Measurements from ENCODE around the gene FIS1.
"Not testable (repeated sequence)": the region's sequence is repeated elsewhere in the genome, so short reads cannot be mapped to it uniquely, and the experiment has no call there.

The FIS1 gene

DNA sequence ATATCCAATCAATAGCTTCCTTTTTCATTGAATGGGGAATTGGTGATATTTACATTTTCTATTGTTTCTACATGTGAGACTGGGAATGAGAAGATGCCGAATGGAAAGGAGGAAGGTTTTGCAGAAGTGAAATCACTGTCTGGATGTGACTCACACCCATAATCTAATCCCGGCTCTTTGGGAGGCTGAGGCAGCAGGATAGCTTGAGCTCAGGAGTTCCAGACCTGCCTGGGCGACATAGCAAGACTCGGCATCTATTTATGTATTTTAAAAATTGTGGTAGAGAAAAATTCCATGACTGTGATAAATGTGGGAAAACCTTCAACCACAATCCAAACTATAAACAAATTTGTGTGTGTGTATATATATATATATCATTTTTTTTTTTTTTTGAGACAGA lies 10.9 kb upstream of the FIS1 start:
- no peak for DNase-seq

DNA sequence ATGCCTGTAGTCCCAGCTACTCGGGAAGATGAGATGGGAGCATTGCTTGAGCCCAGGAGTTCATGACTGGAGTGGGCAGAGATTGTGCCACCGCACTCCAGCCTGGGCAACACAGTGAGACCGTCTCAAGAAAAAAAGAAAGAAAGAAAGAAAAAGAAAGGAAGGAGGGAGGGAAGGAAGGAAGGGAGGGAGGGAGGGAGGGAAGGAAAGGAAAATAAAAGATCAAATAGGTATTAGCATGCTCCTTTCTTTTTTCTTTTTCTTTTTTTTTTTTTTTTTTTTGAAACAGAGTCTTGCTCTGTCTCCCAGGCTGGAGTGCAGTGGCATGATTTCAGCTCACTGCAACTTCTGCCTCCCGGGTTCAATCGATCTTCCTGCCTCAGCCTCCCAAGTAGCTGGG lies 8.3 kb upstream of the FIS1 start:
- DNase-seq, result not testable (repeated sequence)

DNA sequence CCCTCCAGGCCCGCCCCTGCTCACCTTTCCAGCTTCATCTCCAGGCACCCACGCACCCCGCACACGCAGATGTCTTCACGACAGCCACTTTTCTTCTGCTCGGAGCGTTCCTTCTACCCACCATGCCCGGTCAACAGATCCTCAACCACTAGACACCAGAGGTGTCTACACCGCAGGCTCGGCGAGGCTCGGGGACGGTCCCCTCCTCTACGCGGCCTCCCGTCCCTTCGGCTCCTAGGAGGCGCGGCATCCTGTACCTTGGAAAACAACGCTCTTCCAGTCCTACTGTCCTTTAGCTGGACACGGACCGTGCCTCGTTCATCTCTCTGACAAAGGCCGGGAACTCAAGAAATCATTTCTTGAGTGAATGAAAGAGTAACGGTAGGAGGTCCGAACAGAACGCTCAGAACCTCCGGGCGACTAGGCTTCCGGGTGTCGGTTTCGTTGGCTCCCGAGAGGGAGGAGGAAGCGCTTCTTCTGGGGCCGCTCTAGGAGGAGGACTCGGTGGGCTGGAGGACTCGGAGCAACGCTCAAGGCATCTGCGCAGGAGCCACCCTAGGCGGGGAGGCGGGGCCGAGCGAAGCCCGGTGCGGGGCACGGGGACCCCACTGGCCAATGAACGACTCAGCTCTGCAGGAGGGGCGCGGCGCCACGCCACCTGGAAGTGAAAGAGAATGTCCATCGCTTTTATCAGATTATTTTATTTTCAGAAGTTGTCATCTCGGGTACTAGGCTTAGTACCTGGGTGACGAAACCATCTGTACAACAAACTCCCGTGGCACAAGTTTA lies 7.2 kb upstream of the FIS1 start:
- peak; percentile 96 for DNase-seq

- DNase-seq, result no peak
Observed at GRCh38 chr7:101250324-101250723, 5.4 kb upstream of the FIS1 start.

DNA sequence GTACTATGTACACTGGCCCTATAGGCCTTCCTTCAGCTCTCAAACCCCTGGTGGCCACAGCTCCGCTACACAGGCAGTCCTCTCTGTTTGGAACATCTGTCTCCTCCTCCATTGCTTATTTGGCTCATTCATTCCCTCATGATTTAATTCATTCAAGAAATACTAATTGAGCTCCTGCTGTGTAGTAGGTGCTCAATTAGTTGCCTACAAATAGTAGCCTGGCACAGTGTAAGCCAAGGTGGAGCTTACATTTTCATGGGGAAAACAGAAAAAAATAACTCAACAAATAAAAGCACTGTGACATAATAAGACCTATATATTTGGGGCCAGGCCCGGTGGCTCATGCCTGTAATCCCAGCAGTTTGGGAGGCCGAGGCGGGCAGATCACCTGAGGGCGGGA lies 3.4 kb upstream of the FIS1 start:
- DNase-seq, result no peak

DNA sequence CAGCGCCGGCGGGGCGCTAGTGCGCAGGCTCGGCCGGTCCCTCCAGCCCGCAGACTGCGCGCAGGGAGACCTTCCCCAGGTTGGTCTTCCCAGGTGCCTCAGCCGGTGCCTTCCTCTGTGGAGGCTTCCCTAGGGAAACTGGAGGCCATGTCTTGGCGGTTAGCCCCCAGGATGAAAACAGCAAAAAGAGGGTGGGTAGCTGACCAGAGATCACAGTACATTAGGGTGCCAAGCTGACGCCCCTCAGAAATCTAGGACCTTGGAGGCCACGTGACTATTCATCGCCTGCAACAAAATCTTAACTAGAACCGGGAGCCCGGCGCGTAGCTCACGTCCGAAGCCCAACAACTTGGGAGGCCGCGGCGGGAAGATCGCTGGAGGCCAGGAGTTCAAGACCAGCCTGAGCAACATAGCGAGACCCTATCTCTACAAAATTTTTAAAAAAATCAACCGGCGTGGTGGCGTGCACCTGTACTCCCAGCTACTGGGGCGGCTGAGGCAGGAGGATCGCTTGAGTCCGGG lies 327 bp upstream of the FIS1 start:
- DNase-seq, result no peak

GRCh38 chr7:101243646-101244374 lies 1.1 kb downstream of the FIS1 start:
- no peak for DNase-seq

DNA sequence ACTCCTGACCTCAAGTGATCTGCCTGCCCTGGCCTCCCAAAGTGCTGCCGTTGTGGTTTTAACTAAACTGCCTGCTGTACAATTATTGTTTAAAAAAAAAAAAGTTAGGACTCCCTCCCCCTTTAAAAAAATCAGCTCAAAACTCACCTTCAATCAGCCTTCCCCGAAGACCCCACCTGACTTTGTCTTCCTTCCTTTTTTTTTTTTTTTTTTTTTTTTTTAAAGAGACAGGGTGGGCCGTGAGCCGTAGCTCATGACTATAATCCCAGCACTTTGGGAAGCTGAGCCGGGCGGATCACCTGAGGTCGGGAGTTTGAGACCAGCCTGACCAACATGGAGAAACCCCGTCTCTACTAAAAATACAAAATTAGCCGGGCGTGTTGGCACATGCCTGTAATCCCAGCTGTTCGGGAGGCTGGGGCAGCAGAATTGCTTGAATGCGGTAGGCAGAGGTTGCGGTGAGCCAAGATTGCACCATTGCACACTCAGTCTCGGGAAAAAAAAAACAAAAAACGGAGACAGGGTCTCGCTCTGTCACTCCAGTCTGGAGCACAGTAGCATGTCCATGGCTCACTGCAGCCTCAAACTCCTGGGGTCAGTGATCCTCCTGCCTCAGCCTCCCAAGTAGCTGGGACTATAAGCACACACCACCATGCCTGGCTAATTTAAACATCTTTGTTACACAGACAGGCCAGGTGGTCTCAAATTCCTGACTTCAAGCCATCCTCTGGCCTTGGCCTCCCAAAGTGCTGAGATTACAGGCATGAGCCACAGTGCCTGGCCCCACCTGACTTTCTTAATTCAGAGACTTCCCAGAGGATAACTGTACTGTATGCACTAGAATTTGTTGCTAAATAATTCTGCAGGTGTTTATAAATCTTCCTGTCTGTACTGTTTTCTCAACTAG lies 3.2 kb downstream of the FIS1 start:
- DNase-seq, result no peak

- no peak for DNase-seq
Observed at GRCh38 chr7:101241015-101241363, 3.9 kb downstream of the FIS1 start.

DNA sequence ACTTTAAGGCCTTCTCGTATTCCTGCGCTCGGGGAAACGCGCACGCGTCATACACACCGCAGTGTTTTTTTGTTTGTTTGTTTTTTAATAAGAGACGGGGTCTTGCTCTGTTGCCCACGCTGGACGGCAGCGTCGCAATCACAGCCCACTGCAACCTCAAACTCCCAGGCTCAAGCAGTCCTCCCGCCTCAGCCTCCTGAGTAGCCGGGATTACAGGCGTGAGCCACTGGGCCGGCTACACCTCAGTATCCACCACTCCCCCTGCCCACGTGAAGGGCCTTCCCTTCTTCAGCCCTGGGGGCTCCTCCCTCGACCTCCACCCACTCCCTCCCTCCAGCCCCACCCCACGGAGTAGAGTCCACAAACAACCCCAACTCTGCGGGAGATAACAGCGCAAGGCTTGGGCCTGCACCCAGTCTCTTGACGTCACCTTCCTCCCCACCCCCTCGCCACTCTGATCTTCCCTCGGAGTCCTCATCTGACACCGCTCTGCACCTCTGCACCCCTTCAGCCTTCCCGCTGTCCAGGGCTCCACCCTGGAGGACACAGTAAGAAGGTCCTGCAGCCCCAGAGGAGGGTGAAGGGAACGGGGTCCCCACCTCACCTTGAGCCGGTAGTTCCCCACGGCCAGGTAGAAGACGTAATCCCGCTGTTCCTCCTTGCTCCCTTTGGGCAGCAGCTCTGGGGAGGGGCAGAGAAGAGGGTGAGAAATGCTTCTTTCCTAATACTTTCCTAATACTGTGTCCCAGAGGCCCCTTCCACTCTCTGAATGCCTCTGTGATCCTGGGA lies 4.5 kb downstream of the FIS1 start:
- DNase-seq, result no peak

DNA sequence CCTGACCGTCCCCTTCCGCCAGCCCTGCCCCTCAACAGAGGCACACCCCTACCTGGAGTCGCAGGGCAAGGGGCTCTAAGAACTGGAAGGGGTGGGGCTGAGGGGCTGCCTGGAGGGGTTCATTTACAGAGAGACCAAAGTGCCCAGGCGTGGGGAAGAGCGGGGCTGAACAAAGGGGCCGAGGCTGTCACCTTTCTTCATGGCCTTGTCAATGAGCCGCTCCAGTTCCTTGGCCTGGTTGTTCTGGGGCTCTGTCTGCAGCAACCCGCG lies 5.0 kb downstream of the FIS1 start:
- DNase-seq, result no peak

DNA sequence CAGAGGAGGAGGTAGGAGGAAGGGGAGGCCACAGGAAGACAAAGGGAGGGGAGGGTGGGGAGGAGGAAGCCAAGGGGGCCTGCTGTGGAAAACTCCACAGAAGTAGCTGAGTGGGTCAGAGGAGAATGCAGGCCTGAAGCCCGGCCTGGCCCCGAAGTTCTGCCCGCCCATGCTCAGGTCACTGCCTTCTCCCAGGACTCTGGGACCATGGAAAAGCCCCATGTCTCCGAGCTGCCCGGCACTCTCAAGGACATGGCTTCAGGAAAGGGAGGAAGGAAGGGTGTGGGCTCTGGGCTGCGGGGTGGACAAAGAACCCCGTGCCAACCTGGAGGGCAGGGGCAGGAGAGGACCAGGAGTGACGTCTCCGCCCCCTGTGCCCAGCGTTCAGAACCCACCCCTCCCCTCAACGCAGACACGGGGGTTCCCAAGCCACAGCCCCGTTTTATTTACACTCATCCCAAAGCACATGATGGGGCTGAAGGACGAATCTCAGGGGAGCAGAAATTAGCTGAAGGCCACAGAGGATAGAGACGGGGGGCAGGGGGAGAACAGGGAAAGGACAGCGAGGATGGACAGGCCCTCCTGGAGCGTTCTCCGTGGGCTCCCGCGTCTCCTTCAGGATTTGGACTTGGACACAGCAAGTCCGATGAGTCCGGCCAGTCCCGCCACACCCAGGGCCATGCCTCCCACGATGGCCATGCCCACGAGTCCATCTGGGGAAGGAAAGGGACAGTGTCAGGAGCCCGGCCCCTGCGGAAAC lies 5.5 kb downstream of the FIS1 start:
- no peak for DNase-seq

DNA sequence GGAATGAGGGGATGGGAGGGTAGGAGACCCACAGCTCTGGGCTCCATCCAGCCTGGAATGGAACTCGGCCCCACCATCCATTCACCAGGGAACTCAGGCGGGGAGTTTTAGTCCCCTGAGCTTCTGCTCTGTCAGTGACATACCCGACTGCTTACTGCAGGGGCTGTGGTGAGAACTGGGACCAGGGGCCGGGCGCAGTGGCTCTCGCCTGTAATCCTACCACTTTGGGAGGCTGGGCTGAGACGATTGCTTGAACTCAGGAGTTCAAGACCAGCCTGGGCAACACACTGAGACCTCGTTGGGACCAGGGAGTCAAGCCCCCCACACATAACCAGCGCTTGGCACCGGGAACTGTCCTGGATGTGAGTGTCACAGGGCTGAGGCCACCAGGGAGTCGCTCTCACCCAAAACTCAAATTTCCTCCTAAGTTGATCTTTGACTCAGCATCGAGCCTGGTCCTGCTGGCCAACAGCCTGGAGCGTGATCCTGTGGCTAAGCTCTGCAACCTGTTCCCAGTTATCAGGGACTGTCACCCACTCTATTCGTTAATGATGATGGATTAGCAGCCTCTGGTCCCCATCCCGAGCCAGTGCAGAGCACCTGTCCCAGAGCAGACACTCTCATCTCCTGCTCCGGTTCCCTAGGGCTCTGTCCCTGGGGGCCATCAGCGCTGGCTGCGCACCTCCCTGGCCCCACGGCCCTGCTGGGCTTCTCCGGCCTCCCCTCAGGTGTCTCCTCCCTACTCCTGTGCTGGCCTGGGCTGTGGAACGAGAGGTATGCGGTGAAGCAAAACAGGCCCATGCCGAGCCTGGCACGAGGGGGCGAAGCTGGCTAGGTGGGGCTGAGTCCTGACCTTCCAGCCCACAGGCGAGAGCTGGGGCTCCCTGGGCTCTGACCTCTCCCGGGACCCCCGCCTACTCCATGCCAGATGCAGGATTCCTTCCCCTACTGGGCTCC lies 6.4 kb downstream of the FIS1 start:
- DNase-seq, result no peak

DNA sequence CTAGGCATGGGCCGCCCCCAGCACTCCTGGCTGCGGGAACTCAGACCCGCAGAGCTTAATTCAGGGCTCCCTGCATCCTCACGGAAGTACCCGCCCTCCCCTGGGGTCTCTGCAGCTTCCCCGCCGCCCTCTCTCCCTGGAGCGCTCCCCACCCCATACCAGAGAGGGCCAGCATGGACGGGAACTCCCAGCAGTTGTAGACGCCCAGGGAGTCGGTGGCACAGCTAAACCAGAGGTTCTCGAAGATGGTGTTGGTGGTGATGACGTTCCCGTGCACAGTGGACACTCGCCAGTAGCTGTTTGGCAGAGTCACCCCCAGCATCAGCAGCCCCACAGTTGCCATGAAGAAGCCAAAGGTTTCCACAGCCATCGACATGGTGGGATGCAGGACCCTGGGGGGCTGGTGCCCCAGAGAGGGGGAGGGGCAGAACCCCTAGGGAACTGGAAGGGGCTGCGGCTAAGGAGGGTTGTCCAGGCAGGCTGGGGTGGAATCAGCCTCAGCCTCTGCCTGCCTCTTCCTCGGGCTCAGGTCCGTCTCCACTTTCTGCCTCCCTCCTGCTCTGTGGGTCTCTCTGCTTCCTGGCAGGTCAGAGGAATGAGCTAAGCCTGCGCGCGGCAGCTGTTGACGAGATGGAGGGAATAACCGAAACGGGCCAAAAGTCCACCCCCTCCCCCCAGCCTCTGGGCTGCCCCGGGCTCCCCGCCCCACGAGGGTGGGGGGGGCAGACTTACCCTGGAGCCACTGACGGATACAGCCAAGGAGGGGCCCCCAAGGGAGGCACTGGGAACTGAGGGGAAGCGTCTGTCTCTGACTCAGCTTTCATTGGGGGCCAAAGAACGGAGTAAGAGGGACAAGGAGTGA lies 7.4 kb downstream of the FIS1 start, which contains the start of gene CLDN15:
CLDN15 (minus strand) TSS at position 597 of the 862 bp plus-strand sequence; CDS start at position 376, 221 bp downstream.
- DNase-seq, result no peak

DNA sequence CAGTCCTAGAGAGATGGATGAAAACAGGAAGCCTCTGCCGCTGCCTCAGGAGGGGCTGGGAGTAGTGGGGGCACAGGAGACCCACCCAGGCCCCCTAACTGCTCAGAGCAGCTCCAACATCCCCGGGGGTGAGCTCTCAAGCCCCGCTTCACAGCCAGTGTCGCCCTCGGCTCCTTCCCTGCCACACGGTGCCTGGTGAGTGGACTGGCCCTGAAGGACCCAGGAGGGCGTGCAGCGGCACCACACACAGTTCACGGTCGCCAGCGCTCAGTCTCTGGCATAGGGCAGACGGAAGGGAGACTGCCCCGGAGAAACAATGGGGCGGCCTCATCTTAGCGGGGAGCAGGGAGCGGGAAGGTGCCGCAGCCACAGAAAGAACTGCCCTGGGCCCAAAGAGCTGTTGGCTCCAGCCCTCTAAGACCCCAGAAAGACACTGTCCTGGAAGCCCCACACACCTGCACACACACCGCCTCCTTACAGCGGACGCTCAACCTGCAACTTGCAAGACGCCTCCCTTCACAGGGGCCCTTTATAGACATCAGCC lies 8.5 kb downstream of the FIS1 start:
- DNase-seq, result no peak

- DNase-seq, result no peak
Observed at GRCh38 chr7:101235522-101235921, 9.4 kb downstream of the FIS1 start.

DNA sequence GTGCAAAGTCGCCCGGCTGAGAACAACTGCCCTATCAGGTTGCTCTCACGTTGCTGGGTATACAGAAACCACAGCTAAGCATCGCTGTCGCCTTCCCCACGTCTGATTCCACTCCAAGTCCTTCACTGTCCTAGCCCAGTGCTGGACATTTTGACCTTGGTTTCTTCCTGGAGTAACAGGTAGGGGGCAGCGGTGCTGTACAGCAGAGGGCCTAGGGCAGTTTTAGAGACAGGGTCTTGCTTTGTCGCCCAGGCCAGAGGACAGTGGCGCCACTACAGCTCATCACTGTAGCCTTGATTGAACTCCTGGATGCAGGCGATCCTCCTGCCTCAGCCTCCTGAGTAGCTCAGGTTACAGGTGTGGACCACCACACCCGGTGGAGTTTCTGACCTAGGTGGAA lies 9.8 kb downstream of the FIS1 start:
- no peak for DNase-seq

DNA sequence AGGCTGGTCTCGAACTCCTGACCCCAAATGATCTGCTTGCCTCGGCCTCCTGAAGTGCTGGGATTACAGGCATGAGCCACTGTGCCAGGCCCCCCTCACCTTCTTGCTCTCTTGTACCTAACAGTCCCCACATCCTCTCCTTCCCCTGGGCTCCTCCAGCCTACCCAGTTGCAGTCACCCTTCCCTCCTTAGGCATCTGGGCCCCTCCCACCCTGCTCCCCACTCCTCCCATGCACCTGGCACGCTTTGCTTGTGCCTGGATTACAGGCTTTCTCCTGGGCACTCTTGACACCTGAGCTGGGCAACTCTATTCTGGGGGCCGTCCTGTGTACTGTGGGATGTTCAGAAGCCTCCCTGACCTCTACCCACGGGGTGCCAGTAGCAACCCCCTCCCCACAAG lies 10.2 kb downstream of the FIS1 start:
- DNase-seq, result no peak

- no peak for DNase-seq
Observed at GRCh38 chr7:101233907-101234547, 10.9 kb downstream of the FIS1 start.

Data from DMS153 (cell line).